Activated CD4-positive, alpha-beta T cell treated with anti-CD3 and anti-CD28 coated beads for 36 hours (primary cell): ENCODE measurements around the gene PIGQ. TPM values are rescaled to one million over a fixed set of nuclear protein-coding genes. Genes with fewer than 3 reads are reported as not detected.

ENCODE experiments used
- ATAC-seq: fragments of 200-7000 bp; cut with Tn5 transposase; one replicate; pipeline ENCODE4 v1.10.0; 2021; ENCODE audit warnings: mild to moderate bottlenecking, moderate library complexity
- CTCF ChIA-PET: fragments of 350-600 bp; sonication (Branson Sonifier 250); formaldehyde crosslinking; loops from one replicate; lab custom pipeline; 2021; ENCODE audit warnings: antibody characterized with exemption; lab: Charles Lee
- POLR2A ChIA-PET: fragments of 350-600 bp; sonication (Branson Sonifier 250); formaldehyde crosslinking; loops from one replicate; lab custom pipeline; 2021; ENCODE audit warnings: antibody characterized with exemption, inconsistent platforms; lab: Charles Lee
- DNase-seq: peaks from one replicate; pipeline ENCODE4 v3.0.0-alpha.2; 2020
- H3K27ac Mint-ChIP-seq: one replicate; pipeline ENCODE4 v1.8.0; 2021; ENCODE audit warnings: mixed read lengths
- H3K27me3 Mint-ChIP-seq: one replicate; pipeline ENCODE4 v1.8.0; 2021; ENCODE audit warnings: mixed read lengths
- H3K36me3 Mint-ChIP-seq: one replicate; pipeline ENCODE4 v1.8.0; 2021; ENCODE audit warnings: low read depth, mixed read lengths
- H3K4me1 Mint-ChIP-seq: one replicate; pipeline ENCODE4 v1.8.0; 2021; ENCODE audit warnings: mixed read lengths
- H3K4me3 Mint-ChIP-seq: one replicate; pipeline ENCODE4 v1.8.0; 2021; ENCODE audit warnings: mild to moderate bottlenecking, moderate library complexity, mixed read lengths
- H3K9me3 Mint-ChIP-seq: one replicate; pipeline ENCODE4 v1.8.0; 2021; ENCODE audit warnings: low read depth, mixed read lengths
- intact Hi-C, 2 experiments: fragments of 100-400 bp; cut with DNase I in 1 of 2; cut with micrococcal nuclease in 1 of 2; formaldehyde crosslinking; loops; one replicate each; pipeline versions ENCODE4 v1.14.2 to v1.15.1; 2022 to 2024; cut with DNase I, micrococcal nuclease
- total RNA-seq, 2 experiments: library from RNA; stranded (reverse); gene quantifications; one replicate each; pipeline ENCODE4 v1.2.3, GENCODE V29; 2021

The PIGQ gene
- 10 to 100 TPM; 24.2 to 24.7 TPM for total RNA-seq

- no peaks in the 10 kb centered on the region for H3K27me3 Mint-ChIP-seq
- peak; percentile 79 for DNase-seq
- H3K4me1 Mint-ChIP-seq: peaks cover 26% of the 10 kb centered on the region
- no peaks in the 10 kb centered on the region for H3K36me3 Mint-ChIP-seq
- peak within 1 kb of the TSS; percentile 92 for H3K27ac Mint-ChIP-seq
- peak; percentile 70 for ATAC-seq
- intact Hi-C loops: loop anchor here (1.0 kb wide), 6 partner anchors 20 to 199 kb away; partner anchors contain the start of genes CAPN15 (in 1 of the 2), METTL26 (in 1 of the 2), MRPL28 (in 1 of the 2) and WDR90 (in 1 of the 2)
- H3K9me3 Mint-ChIP-seq: no peaks in the 10 kb centered on the region
- POLR2A ChIA-PET: no interaction called here
- peak within 1 kb of the TSS; percentile 79 for H3K4me3 Mint-ChIP-seq
- CTCF ChIA-PET: no interaction called here
Observed at GRCh38 chr16:569445-570254, at the start of gene PIGQ. TSS of gene PIGQ (plus strand) at chr16:569968. CDS start at chr16:574075, 4,107 bp downstream.

GRCh38 chr16:520847-521246, 48.9 kb upstream of the PIGQ start:
- no peak for DNase-seq
- H3K27me3 Mint-ChIP-seq: no peaks in the 10 kb centered on the region
- intact Hi-C loops: no loop called here
- ChIA-PET CTCF (no interaction called here), POLR2A (interaction anchor here (0.7 kb wide), 1 partner anchor 127 kb away, joined by 3 read pairs; no protein-coding TSS in a partner anchor)
- ATAC-seq: no peak
- H3K9me3 Mint-ChIP-seq: no peaks in the 10 kb centered on the region
- peaks cover 21% of the 10 kb centered on the region for H3K4me1 Mint-ChIP-seq
- H3K4me3 Mint-ChIP-seq: no peak overlapping the region
- H3K36me3 Mint-ChIP-seq: peaks cover 10% of the 10 kb centered on the region
- H3K27ac Mint-ChIP-seq: no peak overlapping the region

- ATAC-seq: no peak
- H3K4me1 Mint-ChIP-seq: peaks cover 21% of the 10 kb centered on the region
- intact Hi-C loops: no loop called here
Observed at GRCh38 chr16:521381-522210, 48.2 kb upstream of the PIGQ start.

GRCh38 chr16:522320-523096, 47.3 kb upstream of the PIGQ start:
- POLR2A ChIA-PET: no interaction called here

More at GRCh38 chr16:521381-522210, 48.2 kb upstream of the PIGQ start:
- H3K9me3 Mint-ChIP-seq: no peaks in the 10 kb centered on the region
- ChIA-PET POLR2A (no interaction called here), CTCF (no interaction called here)
- no peak for DNase-seq
- peaks cover 10% of the 10 kb centered on the region for H3K36me3 Mint-ChIP-seq
- H3K27ac Mint-ChIP-seq: no peak overlapping the region
- no peaks in the 10 kb centered on the region for H3K27me3 Mint-ChIP-seq
- no peak overlapping the region for H3K4me3 Mint-ChIP-seq

GRCh38 chr16:523097-523741, 46.5 kb upstream of the PIGQ start:
- ATAC-seq (no peak), DNase-seq (no peak)
- Mint-ChIP-seq H3K4me1 (peaks cover 21% of the 10 kb centered on the region), H3K36me3 (peaks cover 11% of the 10 kb centered on the region), H3K27me3 (no peaks in the 10 kb centered on the region), H3K9me3 (no peaks in the 10 kb centered on the region), H3K4me3 (no peak overlapping the region), H3K27ac (peak overlapping the region; percentile 47)
- POLR2A ChIA-PET: no interaction called here
- intact Hi-C loops: no loop called here
- CTCF ChIA-PET: no interaction called here

More at GRCh38 chr16:522320-523096, 47.3 kb upstream of the PIGQ start:
- H3K4me1 Mint-ChIP-seq: peaks cover 21% of the 10 kb centered on the region
- peaks cover 11% of the 10 kb centered on the region for H3K36me3 Mint-ChIP-seq
- no peaks in the 10 kb centered on the region for H3K27me3 Mint-ChIP-seq
- CTCF ChIA-PET: no interaction called here
- no peaks in the 10 kb centered on the region for H3K9me3 Mint-ChIP-seq
- H3K27ac Mint-ChIP-seq: no peak overlapping the region
- no peak overlapping the region for H3K4me3 Mint-ChIP-seq
- ATAC-seq (no peak), DNase-seq (no peak)
- intact Hi-C loops: no loop called here

- peak overlapping the region; percentile 81 for H3K4me3 Mint-ChIP-seq
- H3K27me3 Mint-ChIP-seq: no peaks in the 10 kb centered on the region
- H3K4me1 Mint-ChIP-seq: peaks cover 26% of the 10 kb centered on the region
- ATAC-seq (no peak), DNase-seq (no peak)
- peak overlapping the region; percentile 96 for H3K27ac Mint-ChIP-seq
- no peaks in the 10 kb centered on the region for H3K9me3 Mint-ChIP-seq
- ChIA-PET POLR2A (no interaction called here), CTCF (no interaction called here)
- H3K36me3 Mint-ChIP-seq: peaks cover 20% of the 10 kb centered on the region
- intact Hi-C loops: loop anchor here (1.0 to 5.0 kb wide), 11 partner anchors 84 to 1183 kb away; partner anchors contain the start of genes LUC7L (in 2 of the 2), CRAMP1 (in 1 of the 2), IFT140 (in 1 of the 2) and JMJD8 (in 1 of the 2)
Observed at GRCh38 chr16:524274-525040, 45.3 kb upstream of the PIGQ start.

GRCh38 chr16:525123-525519, 44.6 kb upstream of the PIGQ start:
- H3K4me3 Mint-ChIP-seq: peak overlapping the region; percentile 81
- no peaks in the 10 kb centered on the region for H3K27me3 Mint-ChIP-seq
- H3K9me3 Mint-ChIP-seq: no peaks in the 10 kb centered on the region
- DNase-seq (peak; percentile 63), ATAC-seq (peak; percentile 16)
- ChIA-PET POLR2A (no interaction called here), CTCF (interaction anchor here (0.9 kb wide), 1 partner anchor 133 kb away, joined by 3 read pairs; no protein-coding TSS in a partner anchor)
- H3K27ac Mint-ChIP-seq: peak overlapping the region; percentile 96
- peaks cover 25% of the 10 kb centered on the region for H3K36me3 Mint-ChIP-seq
- intact Hi-C loops: loop anchor here (1.0 to 5.0 kb wide), 11 partner anchors 83 to 1182 kb away; partner anchors contain the start of genes LUC7L (in 2 of the 2), CRAMP1 (in 1 of the 2), IFT140 (in 1 of the 2) and JMJD8 (in 1 of the 2)
- peaks cover 31% of the 10 kb centered on the region for H3K4me1 Mint-ChIP-seq

GRCh38 chr16:525520-526180, 44.1 kb upstream of the PIGQ start:
- H3K9me3 Mint-ChIP-seq: no peaks in the 10 kb centered on the region
- H3K4me1 Mint-ChIP-seq: peaks cover 35% of the 10 kb centered on the region
- H3K27ac Mint-ChIP-seq: peak overlapping the region; percentile 96
- H3K27me3 Mint-ChIP-seq: no peaks in the 10 kb centered on the region
- intact Hi-C loops: loop anchor here (1.0 to 5.0 kb wide), 12 partner anchors 83 to 1182 kb away; partner anchors contain the start of genes LUC7L (in 2 of the 2), CRAMP1 (in 1 of the 2), IFT140 (in 1 of the 2) and JMJD8 (in 1 of the 2)
- H3K36me3 Mint-ChIP-seq: peaks cover 25% of the 10 kb centered on the region
- DNase-seq: peak; percentile 90
- ATAC-seq: peak; percentile 74
- H3K4me3 Mint-ChIP-seq: peak overlapping the region; percentile 81
- POLR2A ChIA-PET: no interaction called here
- CTCF ChIA-PET: interaction anchor here (0.6 to 0.9 kb wide), 5 partner anchors 11 to 219 kb away, joined by 3 to 4 read pairs (median 3); partner anchors contain the start of gene METTL26
